Measurements from ENCODE around the gene MTMR3.
"Not testable (repeated sequence)": the region's sequence is repeated elsewhere in the genome, so short reads cannot be mapped to it uniquely, and the experiment has no call there.

Gene MTMR3

GRCh38 chr22:29883045-29883774 is at the start of gene MTMR3:
TSS of gene MTMR3 (plus strand) at chr22:29883174. CDS start at chr22:29971060, 87,886 bp downstream.
- DNase-seq: peak; percentile 17 to 70

- DNase-seq: no peak
Observed at GRCh38 chr22:29833392-29833965, 49.5 kb upstream of the MTMR3 start.

- no peak for DNase-seq
Observed at GRCh38 chr22:29834046-29834445, 48.9 kb upstream of the MTMR3 start.

GRCh38 chr22:29836791-29837370 is 46.1 kb upstream of the MTMR3 start:
- DNase-seq: not testable (repeated sequence)

GRCh38 chr22:29837741-29838598 is 45.0 kb upstream of the MTMR3 start, which contains the start of gene ASCC2:
TSS of gene ASCC2 (minus strand) at chr22:29838274. CDS start at chr22:29832325, 5,949 bp downstream.
- DNase-seq: peak; percentile 80 to 93

GRCh38 chr22:29838599-29838956 is 44.4 kb upstream of the MTMR3 start:
- no peak for DNase-seq

- no peak for DNase-seq
Observed at GRCh38 chr22:29839039-29839438, 43.9 kb upstream of the MTMR3 start.

GRCh38 chr22:29840498-29840897 is 42.5 kb upstream of the MTMR3 start:
- DNase-seq: no peak

- no peak for DNase-seq
Observed at GRCh38 chr22:29842172-29842571, 40.8 kb upstream of the MTMR3 start.

- DNase-seq: peak in 1 of 2 experiments; percentile 62
Observed at GRCh38 chr22:29842740-29843139, 40.2 kb upstream of the MTMR3 start.

GRCh38 chr22:29846290-29846689 is 36.7 kb upstream of the MTMR3 start:
- DNase-seq: no peak

- no peak for DNase-seq
Observed at GRCh38 chr22:29848111-29848510, 34.9 kb upstream of the MTMR3 start.

GRCh38 chr22:29854432-29854831 is 28.5 kb upstream of the MTMR3 start:
- no peak for DNase-seq

- no peak for DNase-seq
Observed at GRCh38 chr22:29855611-29856181, 27.3 kb upstream of the MTMR3 start.

GRCh38 chr22:29856496-29856895 is 26.5 kb upstream of the MTMR3 start:
- no peak for DNase-seq

- not testable (repeated sequence) for DNase-seq
Observed at GRCh38 chr22:29859030-29859429, 23.9 kb upstream of the MTMR3 start.

- no peak for DNase-seq
Observed at GRCh38 chr22:29860006-29860766, 22.8 kb upstream of the MTMR3 start.

- DNase-seq: no peak
Observed at GRCh38 chr22:29861672-29862297, 21.2 kb upstream of the MTMR3 start.

GRCh38 chr22:29865572-29865971 is 17.4 kb upstream of the MTMR3 start:
- DNase-seq: not testable (repeated sequence)

- DNase-seq: no peak
Observed at GRCh38 chr22:29867260-29867659, 15.7 kb upstream of the MTMR3 start.

GRCh38 chr22:29867851-29868250 is 15.1 kb upstream of the MTMR3 start:
- no peak for DNase-seq

- no peak for DNase-seq
Observed at GRCh38 chr22:29870574-29870973, 12.4 kb upstream of the MTMR3 start.
